K562 (cell line): ENCODE data around the gene BCAS3. TPM values are rescaled to one million over a fixed set of nuclear protein-coding genes. Genes with fewer than 3 reads are reported as not detected.

Source experiments
- ATAC-seq: fragments of 200-7000 bp; cut with Tn5 transposase; 3 replicates; pipeline ENCODE4 v1.9.1; 2020; ENCODE audit warnings: moderate library complexity
- BruUV-seq: library from RNA; stranded (reverse); fragments of 400-500 nt; replicated peaks from 2 replicates; lab custom pipeline; 2021; lab: Mats Ljungman, UMichigan
- CTCF ChIA-PET: fragments of 300-600 bp; formaldehyde crosslinking; extraction: SDS; loops from one replicate; lab custom pipeline; 2021; ENCODE audit warnings: low intra/inter-chr PET ratio; lab: Yijun Ruan, JAX
- POLR2A ChIA-PET: fragments of 300-600, 350-650 bp; sonication (Branson Sonifier 250); formaldehyde crosslinking; extraction: SDS; loops from one replicate; lab custom pipeline; 2021; ENCODE audit warnings: antibody characterized with exemption, inconsistent platforms; lab: Yijun Ruan, JAX
- DNase-seq, 4 experiments: peaks; one replicate each; pipeline versions ENCODE4 v3.0.0 to v3.0.0-alpha.2; 2011 to 2018; ENCODE audit warnings: low spot score in 3 of 4, mixed read lengths in 3 of 4; ENCODE audit errors: extremely low read depth in 1 of 4
- FAIRE-seq: peaks from 2 replicates; lab custom pipeline; 2011; peaks lifted over from hg19 to GRCh38; lab: Jason Lieb, UNC
- H2AFZ ChIP-seq: 2 replicates; pipeline ENCODE4 v1.6.0; 2011; ENCODE audit warnings: low read depth, low read length, control low read depth, inconsistent platforms
- H3K27ac ChIP-seq: fragments of 200-600 bp; 3 replicates; pipeline ENCODE4 v1.8.0; 2011; ENCODE audit warnings: low read depth, mild to moderate bottlenecking, control low read depth, inconsistent platforms, low read length, moderate library complexity, mixed read lengths; ENCODE audit errors: extremely low read depth
- H3K27me3 ChIP-seq, 2 experiments: fragments of 300-600 bp in 1 of 2; 2 replicates in 1 of 2; 3 replicates in 1 of 2; pipeline versions ENCODE4 v1.6.0 to v1.8.0; 2011; ENCODE audit warnings: inconsistent platforms in 2 of 2, low read length in 2 of 2, mild to moderate bottlenecking in 1 of 2, mixed read lengths in 1 of 2, moderate library complexity in 1 of 2; ENCODE audit not compliant: control insufficient read depth in 2 of 2, insufficient read depth in 2 of 2
- H3K36me3 ChIP-seq: fragments of 300-600 bp; 3 replicates; pipeline ENCODE4 v1.8.0; 2011; ENCODE audit warnings: mild to moderate bottlenecking, low read length, inconsistent platforms; ENCODE audit not compliant: control insufficient read depth, insufficient read depth
- H3K4me1 ChIP-seq, 2 experiments: fragments of 200-600 bp in 1 of 2; replicated peaks in 1 of 2; 2 replicates in 1 of 2; 3 replicates in 1 of 2; pipeline versions ENCODE4 v1.5.1 to v1.8.0; 2011; ENCODE audit warnings: inconsistent platforms in 2 of 2, low read length in 2 of 2, mild to moderate bottlenecking in 1 of 2, mixed read lengths in 1 of 2, moderate library complexity in 1 of 2; ENCODE audit not compliant: control insufficient read depth in 2 of 2, insufficient read depth in 2 of 2
- H3K4me2 ChIP-seq: 2 replicates; pipeline ENCODE4 v1.6.1; 2011; ENCODE audit warnings: low read length, control low read depth, inconsistent platforms, mixed read lengths; ENCODE audit not compliant: insufficient read depth
- H3K4me3 ChIP-seq: fragments of 200-600 bp; sonication (generic), shearing (Covaris generic); 2 replicates; pipeline ENCODE4 v1.5.1; 2016; ENCODE audit warnings: control low read depth, inconsistent platforms
- H3K79me2 ChIP-seq: fragments of 200-600 bp; 3 replicates; pipeline ENCODE4 v1.8.0; 2011; ENCODE audit warnings: low read length, inconsistent platforms; ENCODE audit not compliant: control insufficient read depth, insufficient read depth
- H3K9ac ChIP-seq, 2 experiments: 2 replicates each; pipeline versions ENCODE4 v1.6.0 to v1.6.1; 2011; ENCODE audit warnings: low read depth in 2 of 2, low read length in 2 of 2, control low read depth in 1 of 2, inconsistent platforms in 1 of 2, mild to moderate bottlenecking in 1 of 2, mixed read lengths in 1 of 2; ENCODE audit not compliant: insufficient read depth in 1 of 2
- H3K9me1 ChIP-seq: one replicate; pipeline ENCODE4 v1.6.0; 2011; ENCODE audit warnings: inconsistent platforms, mild to moderate bottlenecking, low read length, moderate library complexity; ENCODE audit not compliant: control insufficient read depth, insufficient read depth
- H3K9me3 ChIP-seq: replicated peaks from 2 replicates; pipeline ENCODE4 v1.5.1; 2011; ENCODE audit warnings: low read depth, low read length, inconsistent platforms; ENCODE audit not compliant: control insufficient read depth, insufficient read depth
- H4K20me1 ChIP-seq: replicated peaks from 2 replicates; pipeline ENCODE4 v1.6.1; 2011; ENCODE audit warnings: low read length, inconsistent platforms, mixed read lengths; ENCODE audit not compliant: control insufficient read depth, insufficient read depth
- CUX1 ChIP-seq: fragments of 200-800 bp; sonication (Bioruptor generic); IDR thresholded peaks from 2 replicates; pipeline ENCODE4 v1.6.1; 2016; ENCODE audit warnings: missing genetic modification characterization, missing compliant biosample characterization
- FOXK1 ChIP-seq: sonication (generic); formaldehyde crosslinking; IDR thresholded peaks from 2 replicates; pipeline ENCODE4 v1.8.0; 2022; ENCODE audit warnings: missing genetic modification reagents, mild to moderate bottlenecking, borderline replicate concordance
- FUS ChIP-seq: fragments of 200-400 bp; formaldehyde crosslinking; optimal IDR thresholded peaks from 2 replicates; pipeline ENCODE3; 2017; ENCODE audit warnings: low read depth, low read length
- HSF4 ChIP-seq: fragments of 250-450 bp; sonication (Bioruptor Pico); IDR thresholded peaks from 2 replicates; pipeline ENCODE4 v2.1.2; 2022; ENCODE audit warnings: mild to moderate bottlenecking, moderate library complexity, borderline replicate concordance
- ILK ChIP-seq: fragments of 450-650 bp; IDR thresholded peaks from 2 replicates; pipeline ENCODE4 v1.6.1; 2016; ENCODE audit warnings: missing genetic modification characterization, low read depth, mild to moderate bottlenecking, missing compliant biosample characterization, moderate library complexity, borderline replicate concordance
- JUN ChIP-seq, 2 experiments: sonication (generic) in 1 of 2; formaldehyde crosslinking in 1 of 2; IDR thresholded peaks; 2 replicates each; pipeline versions ENCODE4 v1.6.1 to v1.8.0; 2012 to 2022; ENCODE audit warnings: borderline replicate concordance in 2 of 2, mild to moderate bottlenecking in 2 of 2, improper control_type of control experiment in 1 of 2, low read depth in 1 of 2, low read length in 1 of 2, missing genetic modification reagents in 1 of 2
- KLF6 ChIP-seq: fragments of 250-450 bp; sonication (Bioruptor Pico); IDR thresholded peaks from 2 replicates; pipeline ENCODE4 v1.4.0; 2020; ENCODE audit warnings: mild to moderate bottlenecking, moderate library complexity, borderline replicate concordance
- MAFK ChIP-seq: IDR thresholded peaks from 2 replicates; pipeline ENCODE4 v1.6.1; 2011; ENCODE audit warnings: low read length, improper control_type of control experiment
- MCM2 ChIP-seq: fragments of 450-650 bp; IDR thresholded peaks from 2 replicates; pipeline ENCODE4 v1.6.1; 2017; ENCODE audit warnings: low read depth, mild to moderate bottlenecking
- MXI1 ChIP-seq: IDR thresholded peaks from 2 replicates; pipeline ENCODE4 v1.6.1; 2011; ENCODE audit warnings: low read depth, mild to moderate bottlenecking, improper control_type of control experiment, low read length
- RBM25 ChIP-seq: fragments of 200-400 bp; formaldehyde crosslinking; IDR thresholded peaks from 2 replicates; pipeline ENCODE4 v1.6.1; 2018; ENCODE audit warnings: low read length, low read depth, moderate library complexity; ENCODE audit not compliant: severe bottlenecking
- SMARCA5 ChIP-seq: fragments of 450-650 bp; IDR thresholded peaks from 2 replicates; pipeline ENCODE4 v1.6.1; 2016
- ZNF23 ChIP-seq: fragments of 250-450 bp; sonication (Bioruptor Pico); IDR thresholded peaks from 2 replicates; pipeline ENCODE4 v1.4.0; 2020; ENCODE audit warnings: mild to moderate bottlenecking
- ZNF518B ChIP-seq: fragments of 250-450 bp; sonication (Bioruptor Pico); IDR thresholded peaks from 2 replicates; pipeline ENCODE4 v1.5.0; 2021; ENCODE audit warnings: mild to moderate bottlenecking, moderate library complexity
- ZSCAN29 ChIP-seq: fragments of 450-650 bp; IDR thresholded peaks from 2 replicates; pipeline ENCODE4 v1.6.1; 2017
- in situ Hi-C: fragments of 300-500 bp; cut with MboI; formaldehyde crosslinking; loops from 4 replicates; pipeline ENCODE4 v1.15.0; 2018; ENCODE audit warnings: inconsistent platforms, mixed read lengths
- intact Hi-C: fragments of 100-400 bp; cut with micrococcal nuclease; formaldehyde crosslinking; loops from 2 replicates; pipeline ENCODE4 v1.14.2; 2022
- polyA plus RNA-seq, 8 experiments: library from polyadenylated mRNA; depleted of rRNA in 4 of 8; stranded (reverse) in 5 of 8; unstranded in 3 of 8; fragments of >200 nt; fragmentation: Nextera tagmentation in 2 of 8; fragmentation: Illumina TruSeq in 1 of 8; extraction: Ambion mirVana in 2 of 8; extraction: Trizol in 1 of 8; gene quantifications; 2 replicates each; pipeline versions ENCODE4 v1.2.1 to v1.2.3, GENCODE V29; 2011 to 2014; ENCODE audit warnings: inconsistent platforms in 1 of 8, missing spikeins in 1 of 8
- total RNA-seq, 7 experiments: library from RNA; depleted of rRNA in 6 of 7; stranded (reverse); fragments of >200 nt in 6 of 7; fragmentation: Illumina TruSeq in 2 of 7; extraction: Trizol in 2 of 7; gene quantifications; 2 replicates each; pipeline versions ENCODE4 v1.2.1 to v1.2.3, GENCODE V29; 2011 to 2021; ENCODE audit warnings: low replicate concordance in 1 of 7

BCAS3 gene
- total and polyA plus RNA-seq, 9 of the 15 experiments (the other 6 are each of a cell fraction or from before 2014, with no cell fraction given), result 1.9 to 5.5 (median 3.5) TPM

- ChIA-PET CTCF (interaction anchor here (2.1 kb wide), 1 partner anchor 419 kb away, joined by 9 read pairs; no protein-coding TSS in a partner anchor), POLR2A (no interaction called here)
- in situ Hi-C loops, result no loop called here
These were observed 293.1 kb downstream of the BCAS3 start for GRCh38 chr17:60970741-60971140.

More at GRCh38 chr17:60970741-60971140, 293.1 kb downstream of the BCAS3 start:
- Histone ChIP-seq H3K9me1 (no peaks in the 10 kb centered on the region), H4K20me1 (no peaks in the 10 kb centered on the region), H3K9me3 (no peaks in the 10 kb centered on the region), H3K79me2 (no peaks in the 10 kb centered on the region), H3K4me3 (no peak overlapping the region), H2AFZ (no peak overlapping the region), H3K4me1 (no peaks in the 10 kb centered on the region), H3K27me3 (no peaks in the 10 kb centered on the region), H3K27ac (no peak overlapping the region), H3K4me2 (no peak overlapping the region), H3K36me3 (no peaks in the 10 kb centered on the region), H3K9ac (no peak overlapping the region)
- TF ChIP-seq MXI1 (no peak), ZNF23 (no peak), CUX1 (no peak), RBM25 (no peak), SMARCA5 (no peak), ILK (tag) (no peak), MAFK (no peak), KLF6 (CRISPR knock-in tag) (no peak), FUS (no peak), HSF4 (no peak), ZNF518B (no peak), ZSCAN29 (no peak), JUN (IDR thresholded peaks at IDR 0.05; ENCODE audit: borderline replicate concordance, low read depth, low read length) (no peak), JUN (CRISPR knock-in tag; IDR thresholded peaks at IDR 0.05; ENCODE audit: borderline replicate concordance) (no peak), FOXK1 (CRISPR knock-in tag) (no peak), MCM2 (no peak)
- intact Hi-C loops, result loop anchor here (5.0 to 10.0 kb wide), 2 partner anchors 246 to 582 kb away; no protein-coding TSS in a partner anchor
- FAIRE-seq (no peak), DNase-seq (no peak), ATAC-seq (no peak)
- BruUV-seq, result no TSS peak
